CD4-positive, alpha-beta T cell (primary cell): ENCODE data around the gene GALNT18. TPM values are rescaled to one million over a fixed set of nuclear protein-coding genes. Genes with fewer than 3 reads are reported as not detected.

Experiments used
- ATAC-seq: fragments of 200-7000 bp; cut with Tn5 transposase; one replicate; pipeline ENCODE4 v1.10.0; 2022; ENCODE audit warnings: mild to moderate bottlenecking; ENCODE audit not compliant: poor library complexity
- CTCF ChIA-PET: fragments of 350-600 bp; sonication (Branson Sonifier 250); formaldehyde crosslinking; loops from one replicate; lab custom pipeline; 2021; ENCODE audit warnings: antibody characterized with exemption, inconsistent platforms; lab: Charles Lee
- POLR2A ChIA-PET: fragments of 350-600 bp; sonication (Branson Sonifier 250); formaldehyde crosslinking; loops from one replicate; lab custom pipeline; 2021; ENCODE audit warnings: antibody characterized with exemption, inconsistent platforms; lab: Charles Lee
- DNase-seq, 14 experiments: peaks; one replicate each; pipeline ENCODE4 v3.0.0-alpha.2; 2013 to 2020; ENCODE audit warnings: mixed read lengths in 2 of 14
- H3K27ac ChIP-seq, 2 donors: one replicate each; pipeline versions ENCODE4 v1.5.1 to v1.7.0; 2013; ENCODE audit warnings: low read length in 2 of 2, low read depth in 1 of 2, mild to moderate bottlenecking in 1 of 2
- H3K27me3 ChIP-seq, 2 experiments: 1 replicate in 1 of 2; 2 replicates in 1 of 2; pipeline versions ENCODE4 v1.6.1 to v1.7.0; 2013; ENCODE audit warnings: low read length in 2 of 2, control low read depth in 1 of 2, mild to moderate bottlenecking in 1 of 2, moderate library complexity in 1 of 2; ENCODE audit not compliant: insufficient read depth in 2 of 2, control insufficient read depth in 1 of 2
- H3K36me3 ChIP-seq: one replicate; pipeline ENCODE4 v1.6.1; 2013; ENCODE audit warnings: low read length, control low read depth; ENCODE audit not compliant: insufficient read depth
- H3K4me1 ChIP-seq: one replicate; pipeline ENCODE4 v1.6.1; 2013; ENCODE audit warnings: low read length, control low read depth; ENCODE audit not compliant: insufficient read depth
- H3K4me3 ChIP-seq: one replicate; pipeline ENCODE4 v1.5.1; 2013; ENCODE audit warnings: mild to moderate bottlenecking, low read length, moderate library complexity
- H3K9me3 ChIP-seq, 2 experiments: 1 replicate in 1 of 2; 2 replicates in 1 of 2; pipeline versions ENCODE4 v1.6.1 to v1.7.0; 2013; ENCODE audit warnings: low read length in 2 of 2, mild to moderate bottlenecking in 2 of 2, control low read depth in 1 of 2, moderate library complexity in 1 of 2; ENCODE audit not compliant: control insufficient read depth in 1 of 2, insufficient read depth in 1 of 2
- H3K27ac Mint-ChIP-seq: one replicate; pipeline ENCODE4 v1.8.0; 2020; ENCODE audit warnings: mixed read lengths
- H3K27me3 Mint-ChIP-seq: one replicate; pipeline ENCODE4 v1.8.0; 2021; ENCODE audit warnings: mixed read lengths
- H3K36me3 Mint-ChIP-seq: one replicate; pipeline ENCODE4 v1.8.0; 2021; ENCODE audit warnings: low read depth, mixed read lengths
- H3K4me1 Mint-ChIP-seq: one replicate; pipeline ENCODE4 v1.8.0; 2021; ENCODE audit warnings: low read depth, mixed read lengths
- H3K4me3 Mint-ChIP-seq: one replicate; pipeline ENCODE4 v1.8.0; 2020; ENCODE audit warnings: mild to moderate bottlenecking, mixed read lengths
- H3K9me3 Mint-ChIP-seq: one replicate; pipeline ENCODE4 v1.8.0; 2020; ENCODE audit warnings: mixed read lengths
- CTCF ChIP-seq: fragments of 200-600 bp; IDR thresholded peaks from one replicate; pipeline ENCODE4 v1.8.0; 2022; ENCODE audit warnings: antibody characterized with exemption, mild to moderate bottlenecking
- intact Hi-C, 2 experiments: fragments of 100-400 bp; cut with DNase I in 1 of 2; cut with micrococcal nuclease in 1 of 2; formaldehyde crosslinking; loops; one replicate each; pipeline versions ENCODE4 v1.15.1 to v1.9.0; 2023 to 2025; cut with DNase I, micrococcal nuclease
- total RNA-seq, 174 experiments: library from RNA in 2 of 174; stranded (reverse) in 2 of 174; gene quantifications; one replicate each; pipeline ENCODE4 v1.2.3 and lab custom pipeline; 2021 to 2026

Gene GALNT18
- total RNA-seq, 2 experiments from 2014 or later: 0.08 TPM; not detected in 1

DNA sequence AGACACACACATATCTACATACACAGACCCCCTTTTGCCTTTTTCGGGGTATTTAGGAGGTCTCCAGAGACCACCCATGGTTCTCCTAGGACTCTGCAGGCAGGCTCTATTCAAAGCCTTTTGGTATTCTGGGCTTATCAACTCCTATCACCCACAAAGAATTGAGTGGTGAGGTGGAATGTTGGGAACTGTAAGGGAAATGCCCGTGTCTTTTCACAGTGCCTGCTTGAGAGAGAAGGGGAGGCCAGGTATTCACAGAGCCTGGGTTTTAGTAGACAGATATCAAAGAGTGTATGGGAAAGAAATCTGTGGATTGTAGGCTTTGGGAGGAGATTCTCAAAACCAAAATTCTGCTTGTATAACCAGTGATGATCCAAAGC is 224.8 kb downstream of the GALNT18 start:
- ChIA-PET POLR2A (no interaction called here), CTCF (no interaction called here)
- H3K9me3 ChIP-seq: no peaks in the 10 kb centered on the region
- ATAC-seq (no peak), DNase-seq (no peak)
- intact Hi-C loops: no loop called here
- H3K9me3 Mint-ChIP-seq: no peaks in the 10 kb centered on the region
- no peak for TF ChIP-seq CTCF
- no peak overlapping the region for H3K4me3 ChIP-seq
- H3K36me3 Mint-ChIP-seq: no peaks in the 10 kb centered on the region
- H3K27me3 ChIP-seq: peaks cover 0 to 6% of the 10 kb centered on the region in 2 experiments
- H3K4me1 ChIP-seq: no peaks in the 10 kb centered on the region
- H3K36me3 ChIP-seq: no peaks in the 10 kb centered on the region
- H3K4me1 Mint-ChIP-seq: no peaks in the 10 kb centered on the region
- no peak overlapping the region for H3K27ac Mint-ChIP-seq
- H3K4me3 Mint-ChIP-seq: no peak overlapping the region
- peaks cover 4% of the 10 kb centered on the region for H3K27me3 Mint-ChIP-seq
- no peak overlapping the region for H3K27ac ChIP-seq

DNA sequence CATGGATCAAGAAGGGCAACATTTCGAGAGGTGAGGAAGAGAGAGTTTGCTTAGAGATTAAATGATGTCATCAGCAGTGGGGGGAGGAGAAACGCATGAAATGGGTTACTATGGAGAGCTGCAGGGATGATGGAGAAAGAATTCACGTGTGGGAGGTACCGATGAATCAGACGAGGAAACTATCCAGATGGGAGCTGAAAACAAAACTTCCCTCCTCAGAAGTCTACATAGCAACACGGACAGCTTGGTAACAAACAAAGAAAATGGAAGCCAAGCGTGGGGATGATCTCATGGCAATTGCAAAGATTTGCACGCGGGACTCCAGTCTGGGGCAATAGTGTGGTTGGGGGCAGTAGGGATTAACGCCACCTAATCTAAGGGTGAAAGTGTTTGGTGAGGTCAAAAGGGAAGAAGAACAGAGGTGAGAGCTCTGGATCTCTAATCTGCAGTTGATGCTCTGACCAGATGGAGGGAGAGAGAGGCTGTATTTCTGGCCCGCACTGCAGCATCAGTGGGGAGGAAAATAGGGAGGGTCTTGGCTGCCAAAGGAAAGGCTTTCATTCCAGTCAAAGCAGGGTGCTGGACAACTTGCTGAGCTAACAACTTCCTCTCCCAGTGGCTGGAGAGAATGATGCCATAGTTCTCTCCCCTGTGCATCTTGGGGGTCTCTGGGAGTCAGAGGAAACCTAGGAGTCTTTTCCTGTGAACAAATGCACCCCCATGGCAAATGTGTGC is 225.3 kb downstream of the GALNT18 start:
- no peaks in the 10 kb centered on the region for H3K36me3 ChIP-seq
- DNase-seq: no peak
- Mint-ChIP-seq H3K4me3 (no peak overlapping the region), H3K27me3 (no peaks in the 10 kb centered on the region), H3K36me3 (no peaks in the 10 kb centered on the region), H3K9me3 (no peaks in the 10 kb centered on the region), H3K27ac (no peak overlapping the region), H3K4me1 (no peaks in the 10 kb centered on the region)
- POLR2A ChIA-PET: no interaction called here
- H3K27ac ChIP-seq: no peak overlapping the region
- H3K9me3 ChIP-seq: no peaks in the 10 kb centered on the region
- H3K4me1 ChIP-seq: no peaks in the 10 kb centered on the region
- TF ChIP-seq CTCF: no peak
- intact Hi-C loops: no loop called here
- no peak overlapping the region for H3K4me3 ChIP-seq
- no peak for ATAC-seq
- H3K27me3 ChIP-seq: peaks cover 0 to 6% of the 10 kb centered on the region in 2 experiments
- CTCF ChIA-PET: no interaction called here

- Histone ChIP-seq H3K36me3 (no peaks in the 10 kb centered on the region), H3K4me1 (no peaks in the 10 kb centered on the region), H3K9me3 (no peaks in the 10 kb centered on the region), H3K27me3 (peaks cover 0 to 6% of the 10 kb centered on the region in 2 experiments), H3K27ac (no peak overlapping the region), H3K4me3 (no peak overlapping the region)
- intact Hi-C loops: no loop called here
- ChIA-PET CTCF (no interaction called here), POLR2A (no interaction called here)
- no peaks in the 10 kb centered on the region for H3K27me3 Mint-ChIP-seq
- no peak for TF ChIP-seq CTCF
- no peak overlapping the region for H3K4me3 Mint-ChIP-seq
- no peaks in the 10 kb centered on the region for H3K9me3 Mint-ChIP-seq
- no peaks in the 10 kb centered on the region for H3K36me3 Mint-ChIP-seq
- ATAC-seq: no peak
- H3K4me1 Mint-ChIP-seq: no peaks in the 10 kb centered on the region
- DNase-seq: no peak
- no peak overlapping the region for H3K27ac Mint-ChIP-seq
Measured at GRCh38 chr11:11395126-11395525, 226.7 kb downstream of the GALNT18 start.
